Suppressor macrophage treated with lipopolysaccharide for 1 hour (primary cell): ENCODE results near the gene GJB2.

Experiments
- DNase-seq, 3 donors: peaks; one replicate each; pipeline ENCODE4 v3.0.0-alpha.2; 2020 to 2022

GJB2 gene

GRCh38 chr13:20140487-20140886, 52.3 kb downstream of the GJB2 start:
- no peak for DNase-seq

- no peak for DNase-seq
Observed at GRCh38 chr13:20137875-20138274, 54.9 kb downstream of the GJB2 start.
